KMS-11 (cell line): Measurements from ENCODE around the gene IGF2R.

Experiments used
- H2AFZ ChIP-seq: fragments of 200-600 bp; sonication (generic); 2 replicates; pipeline ENCODE4 v1.6.1; 2016; ENCODE audit warnings: antibody characterized with exemption, mixed run types, low read depth
- H3K27ac ChIP-seq: fragments of 200-600 bp; sonication (generic); 2 replicates; pipeline ENCODE4 v1.6.1; 2016; ENCODE audit warnings: mild to moderate bottlenecking, mixed run types
- H3K27me3 ChIP-seq: fragments of 200-600 bp; sonication (generic); 2 replicates; pipeline ENCODE4 v1.6.1; 2017; ENCODE audit warnings: mild to moderate bottlenecking, low read depth, mixed run types, moderate library complexity; ENCODE audit not compliant: insufficient read depth
- H3K36me3 ChIP-seq: fragments of 200-600 bp; sonication (generic); 2 replicates; pipeline ENCODE4 v1.6.1; 2017; ENCODE audit warnings: mild to moderate bottlenecking, mixed run types; ENCODE audit not compliant: insufficient read depth
- H3K4me1 ChIP-seq: fragments of 200-600 bp; sonication (generic); 2 replicates; pipeline ENCODE4 v1.6.1; 2016; ENCODE audit warnings: mild to moderate bottlenecking, low read depth, mixed run types; ENCODE audit not compliant: poor library complexity, severe bottlenecking
- H3K4me2 ChIP-seq: fragments of 200-600 bp; sonication (generic); 2 replicates; pipeline ENCODE4 v1.7.0; 2016; ENCODE audit warnings: mild to moderate bottlenecking, mixed run types
- H3K4me3 ChIP-seq: fragments of 200-600 bp; sonication (generic); IDR thresholded peaks from 2 replicates; pipeline ENCODE4 v1.6.1; 2017; ENCODE audit warnings: low read depth, low read length, mixed read lengths; ENCODE audit not compliant: insufficient read depth
- H3K79me2 ChIP-seq: fragments of 200-600 bp; sonication (generic); 2 replicates; pipeline ENCODE4 v1.6.1; 2016; ENCODE audit warnings: low read depth, mixed run types; ENCODE audit not compliant: insufficient read depth
- H3K9ac ChIP-seq: fragments of 200-600 bp; sonication (generic); 2 replicates; pipeline ENCODE4 v1.6.1; 2016; ENCODE audit warnings: mild to moderate bottlenecking, mixed run types
- H4K20me1 ChIP-seq: fragments of 200-600 bp; sonication (generic); 2 replicates; pipeline ENCODE4 v1.6.1; 2016; ENCODE audit warnings: mild to moderate bottlenecking, mixed run types; ENCODE audit not compliant: insufficient read depth
- CTCF ChIP-seq: fragments of 200-600 bp; sonication (generic); conservative IDR thresholded peaks from 2 replicates; pipeline ENCODE4 v1.6.1; 2017; ENCODE audit warnings: low read depth, mild to moderate bottlenecking, antibody characterized with exemption, low read length, moderate library complexity, mixed read lengths

The IGF2R gene

GRCh38 chr6:160010067-160010466 is 41.2 kb downstream of the IGF2R start:
- H3K36me3 ChIP-seq: no peaks in the 10 kb centered on the region
- H3K4me3 ChIP-seq: no peak overlapping the region
- peaks cover 16% of the 10 kb centered on the region; the same call in 1 of the 2 replicates for H3K79me2 ChIP-seq
- H3K27ac ChIP-seq: no peak overlapping the region
- no peaks in the 10 kb centered on the region for H4K20me1 ChIP-seq
- no peak overlapping the region for H2AFZ ChIP-seq
- H3K9ac ChIP-seq: no peak overlapping the region
- no peak for TF ChIP-seq CTCF
- no peaks in the 10 kb centered on the region for H3K27me3 ChIP-seq
- peaks cover 15% of the 10 kb centered on the region for H3K4me1 ChIP-seq
- no peak overlapping the region for H3K4me2 ChIP-seq

- no peak for TF ChIP-seq CTCF
- H3K27me3 ChIP-seq: no peaks in the 10 kb centered on the region
- no peak overlapping the region for H3K27ac ChIP-seq
- H3K79me2 ChIP-seq: no peaks in the 10 kb centered on the region
- no peaks in the 10 kb centered on the region for H3K36me3 ChIP-seq
- no peak overlapping the region for H3K9ac ChIP-seq
- H2AFZ ChIP-seq: no peak overlapping the region
- H3K4me2 ChIP-seq: no peak overlapping the region
- H4K20me1 ChIP-seq: no peaks in the 10 kb centered on the region
- H3K4me1 ChIP-seq: peaks cover 15% of the 10 kb centered on the region
- H3K4me3 ChIP-seq: no peak overlapping the region
These were observed 45.3 kb downstream of the IGF2R start for GRCh38 chr6:160013987-160014868.

- Histone ChIP-seq H3K27ac (no peak overlapping the region), H3K4me3 (no peak overlapping the region), H3K4me2 (no peak overlapping the region), H2AFZ (no peak overlapping the region), H3K4me1 (peaks cover 15% of the 10 kb centered on the region), H3K79me2 (no peaks in the 10 kb centered on the region), H3K36me3 (no peaks in the 10 kb centered on the region), H4K20me1 (no peaks in the 10 kb centered on the region), H3K9ac (no peak overlapping the region), H3K27me3 (no peaks in the 10 kb centered on the region)
- no peak for TF ChIP-seq CTCF
These were observed 45.9 kb downstream of the IGF2R start for GRCh38 chr6:160014869-160015182.

GRCh38 chr6:160015778-160016684 is 47.1 kb downstream of the IGF2R start:
- no peaks in the 10 kb centered on the region for H4K20me1 ChIP-seq
- no peak overlapping the region for H3K9ac ChIP-seq
- H3K4me2 ChIP-seq: no peak overlapping the region

More at GRCh38 chr6:160015778-160016684, 47.1 kb downstream of the IGF2R start:
- H3K4me3 ChIP-seq: no peak overlapping the region
- no peak for TF ChIP-seq CTCF
- peaks cover 15% of the 10 kb centered on the region for H3K4me1 ChIP-seq
- H2AFZ ChIP-seq: no peak overlapping the region
- H3K27ac ChIP-seq: no peak overlapping the region
- H3K36me3 ChIP-seq: no peaks in the 10 kb centered on the region
- H3K79me2 ChIP-seq: no peaks in the 10 kb centered on the region; the same call in 1 of the 2 replicates
- no peaks in the 10 kb centered on the region for H3K27me3 ChIP-seq
